GM19467 (cell line): ENCODE results near the gene COMMD9.

Source experiments
- ATAC-seq: cut with Tn5 transposase; IDR thresholded peaks from one replicate; pipeline ENCODE4 v1.9.1; 2021; ENCODE audit warnings: mild to moderate bottlenecking, moderate library complexity; ENCODE audit not compliant: unreplicated experiment

The COMMD9 gene

GRCh38 chr11:36258730-36259360, 30.4 kb downstream of the COMMD9 start:
- no peak for ATAC-seq

DNA sequence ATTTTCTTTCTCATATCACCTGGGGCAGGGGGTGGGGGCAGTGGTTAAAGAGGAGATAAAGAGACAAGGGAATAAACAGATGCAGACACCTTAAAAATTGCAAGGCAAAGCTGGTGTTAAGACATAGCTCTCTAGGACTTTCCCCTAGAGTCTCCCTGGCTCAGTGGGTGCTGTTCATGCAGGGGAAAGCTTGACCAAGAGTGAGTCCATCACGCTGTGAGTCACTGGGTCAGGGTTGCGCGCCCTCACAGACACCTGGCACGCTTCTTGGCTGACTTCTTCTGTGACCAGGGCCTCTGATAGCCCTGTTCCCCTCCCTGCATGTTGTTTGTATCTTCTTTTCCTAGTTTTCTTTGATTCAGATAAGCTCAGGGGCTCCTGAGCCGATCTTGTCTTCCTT, 31.9 kb downstream of the COMMD9 start:
- ATAC-seq: no peak

GRCh38 chr11:36254713-36255112, 34.5 kb downstream of the COMMD9 start:
- no peak for ATAC-seq

GRCh38 chr11:36253238-36253637, 36.0 kb downstream of the COMMD9 start:
- no peak for ATAC-seq

DNA sequence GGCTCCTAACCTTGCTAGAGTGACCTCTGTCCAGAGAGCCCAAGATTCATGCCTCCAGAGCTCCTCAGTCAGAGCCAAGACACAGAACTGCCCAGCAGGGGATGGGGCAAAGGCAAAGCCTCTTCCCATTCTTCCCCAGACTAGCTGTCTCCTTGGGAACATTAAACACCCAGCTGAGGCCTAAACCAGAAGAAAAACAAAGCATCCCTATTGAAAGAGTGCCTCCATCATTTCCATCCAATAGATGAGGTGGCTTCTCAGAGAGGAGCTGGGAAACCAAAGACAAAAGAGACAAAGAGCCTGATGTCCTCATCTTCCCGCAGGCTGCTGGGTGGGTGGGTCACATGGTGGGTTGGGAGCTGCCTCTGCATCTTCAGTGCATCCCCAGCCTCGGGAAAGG, 37.4 kb downstream of the COMMD9 start:
- ATAC-seq: no peak

GRCh38 chr11:36249246-36249645, 40.0 kb downstream of the COMMD9 start:
- no peak for ATAC-seq

DNA sequence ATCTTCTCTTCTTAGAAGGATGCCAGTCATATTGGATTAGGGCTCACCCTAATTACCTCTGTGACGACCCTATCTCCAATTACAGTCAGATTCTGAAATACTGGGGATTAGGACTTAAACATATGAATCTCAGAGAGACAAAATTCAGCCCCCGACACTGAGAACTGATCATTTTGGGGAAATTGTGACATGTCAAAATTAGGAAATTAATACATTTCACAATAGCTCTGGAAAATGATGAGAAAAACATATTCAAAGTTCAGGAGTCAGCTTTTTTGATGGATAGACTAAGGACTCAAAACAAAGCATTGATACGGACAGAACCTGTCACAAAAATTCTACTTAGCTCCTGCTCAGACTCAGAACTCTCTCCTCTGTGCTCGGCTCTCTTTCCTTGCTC, 40.8 kb downstream of the COMMD9 start:
- ATAC-seq: no peak

DNA sequence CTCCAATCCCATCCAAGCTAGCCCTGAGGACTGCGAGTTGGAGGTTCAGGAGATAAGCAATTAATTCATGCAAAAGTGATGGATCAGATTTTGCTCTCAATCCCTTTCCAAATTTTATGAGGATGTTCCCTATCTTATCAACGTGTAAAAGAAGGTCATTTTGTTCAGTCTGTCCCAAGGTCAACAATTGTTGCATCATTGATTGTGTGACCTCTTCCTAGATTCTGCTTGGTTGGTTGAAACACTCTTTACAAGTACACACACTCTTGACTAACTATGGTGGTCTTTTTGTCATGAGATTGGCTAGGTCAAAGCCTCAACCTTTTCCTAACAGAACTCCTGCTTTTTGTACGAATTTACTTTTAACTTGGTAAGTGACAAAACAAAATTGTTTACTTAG, 41.7 kb downstream of the COMMD9 start:
- no peak for ATAC-seq

GRCh38 chr11:36243641-36244040, 45.6 kb downstream of the COMMD9 start:
- ATAC-seq: no peak

DNA sequence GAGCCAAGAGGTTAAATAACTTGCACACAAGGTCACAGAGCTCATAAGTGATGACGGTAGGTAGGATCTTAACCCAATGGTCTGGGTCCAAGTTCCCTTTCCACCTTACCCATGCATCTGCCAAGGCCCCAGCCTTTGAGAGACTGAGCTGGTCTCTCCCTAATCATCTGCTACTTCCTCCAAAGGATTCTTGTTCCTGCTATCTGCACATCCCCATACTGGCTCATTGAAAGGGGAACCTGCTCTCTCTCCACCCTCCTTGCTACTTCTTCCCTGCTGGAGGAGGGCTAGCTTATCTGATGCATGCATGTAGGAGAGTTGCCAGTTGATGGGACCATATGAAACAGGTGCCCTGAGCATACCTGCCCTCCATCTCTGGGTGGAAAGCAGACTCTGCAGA, 47.7 kb downstream of the COMMD9 start:
- no peak for ATAC-seq

- ATAC-seq: no peak
These were observed 48.4 kb downstream of the COMMD9 start for GRCh38 chr11:36240801-36241200.

DNA sequence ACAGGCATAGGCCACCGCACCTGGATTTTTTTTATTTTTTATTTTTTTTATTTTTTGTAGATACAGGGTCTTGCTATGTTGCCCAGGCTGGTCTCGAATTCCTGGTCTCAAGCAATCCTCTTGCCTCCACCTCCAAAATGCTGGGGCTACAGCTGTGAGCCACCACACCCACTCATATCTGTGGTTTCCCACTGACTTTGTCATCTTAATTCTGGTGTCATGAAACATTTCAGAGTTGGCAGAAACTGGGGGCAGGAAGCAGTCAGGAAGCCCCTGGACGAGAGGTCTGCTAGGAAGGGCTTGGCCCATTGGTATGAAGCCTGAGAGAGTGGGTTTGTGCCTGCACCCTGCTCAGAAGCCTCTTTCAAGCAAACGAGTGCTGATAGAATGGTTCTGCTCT, 49.1 kb downstream of the COMMD9 start:
- no peak for ATAC-seq

DNA sequence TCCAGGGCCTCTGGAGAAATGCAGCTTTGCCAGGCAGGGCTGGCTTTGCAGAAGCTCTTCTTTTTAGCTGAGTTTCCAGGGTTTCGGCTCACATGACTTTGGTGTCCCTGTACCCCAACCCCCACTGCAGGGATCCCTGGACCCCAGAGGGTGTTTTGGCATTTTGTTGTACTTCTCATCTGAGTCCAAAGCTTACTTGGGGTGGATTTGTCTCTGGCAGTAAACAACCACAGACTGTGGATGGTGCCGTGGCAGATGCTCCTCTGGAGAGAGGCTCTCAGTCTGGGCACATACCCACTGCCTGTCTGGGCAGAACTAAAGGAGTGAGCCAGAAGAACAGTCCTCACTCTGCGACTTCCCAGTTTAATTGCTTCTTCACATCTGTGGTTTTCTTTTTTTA, 49.6 kb downstream of the COMMD9 start:
- ATAC-seq: no peak

- ATAC-seq: no peak
These were observed 50.3 kb downstream of the COMMD9 start for GRCh38 chr11:36238881-36239280.

DNA sequence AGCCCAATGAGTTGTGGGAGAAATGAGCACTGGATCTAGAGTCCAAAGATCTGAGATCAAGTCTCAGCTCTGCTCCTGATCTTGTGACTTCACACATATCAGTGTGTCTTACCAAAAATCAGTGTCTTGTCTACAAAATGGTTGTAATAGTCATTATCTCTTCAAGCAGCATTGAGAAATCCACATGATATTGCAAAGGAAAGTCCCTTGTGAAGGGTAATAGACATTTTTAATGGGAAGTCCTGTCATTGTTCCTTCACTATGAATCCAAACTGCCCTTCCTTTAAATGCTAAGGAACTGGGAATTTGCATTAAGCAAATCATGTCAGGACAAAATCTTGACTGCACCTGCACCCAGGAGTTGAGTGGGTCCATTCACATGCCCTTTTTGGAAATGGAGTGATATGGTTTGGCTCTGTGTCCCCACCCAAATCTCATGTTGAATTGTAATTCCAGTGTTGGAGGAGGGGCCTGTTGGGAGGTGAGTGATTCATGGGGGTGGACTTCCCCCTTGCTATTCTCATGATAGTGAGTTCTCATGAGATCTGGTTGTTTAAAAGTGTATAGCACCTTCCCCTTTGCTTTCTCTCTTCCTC, 51.1 kb downstream of the COMMD9 start:
- ATAC-seq: no peak

DNA sequence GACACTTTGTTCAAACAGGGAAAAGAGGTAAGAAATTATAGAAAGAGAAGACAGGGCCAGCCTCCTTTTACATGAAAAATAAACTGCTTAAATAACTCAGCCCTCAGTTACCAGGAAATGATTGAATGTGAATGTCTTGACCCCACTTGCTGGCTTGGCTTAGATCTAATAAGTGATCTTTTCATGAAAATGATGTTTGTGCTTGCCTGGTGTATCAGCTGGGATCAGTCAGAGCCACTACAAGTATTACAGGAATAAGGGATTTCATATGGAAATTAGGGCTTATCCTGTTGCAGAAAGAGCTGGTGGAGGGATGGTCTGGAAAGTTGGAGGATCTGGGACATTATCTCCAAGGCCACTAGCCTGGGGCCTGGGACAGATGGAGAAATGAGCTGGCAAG, 51.8 kb downstream of the COMMD9 start:
- ATAC-seq: no peak

DNA sequence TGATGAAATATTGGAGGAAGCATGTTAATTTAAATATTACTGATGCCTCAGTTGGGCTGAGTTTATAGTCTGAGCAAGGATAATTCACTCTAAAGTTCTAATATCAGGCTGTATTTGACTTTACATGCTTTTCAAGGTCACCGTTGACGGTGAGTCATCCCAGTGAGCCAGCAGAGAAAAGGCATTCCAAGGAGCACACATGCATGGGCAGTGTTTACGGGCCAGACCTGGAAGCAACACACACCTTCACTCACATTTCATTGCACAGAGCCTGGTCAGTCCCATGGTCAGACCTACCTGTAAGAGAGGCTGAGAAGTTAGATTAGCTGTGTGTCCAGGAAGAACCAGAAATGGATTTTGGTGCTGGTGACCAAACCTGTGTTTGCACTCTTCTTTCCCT, 53.5 kb downstream of the COMMD9 start:
- no peak for ATAC-seq

DNA sequence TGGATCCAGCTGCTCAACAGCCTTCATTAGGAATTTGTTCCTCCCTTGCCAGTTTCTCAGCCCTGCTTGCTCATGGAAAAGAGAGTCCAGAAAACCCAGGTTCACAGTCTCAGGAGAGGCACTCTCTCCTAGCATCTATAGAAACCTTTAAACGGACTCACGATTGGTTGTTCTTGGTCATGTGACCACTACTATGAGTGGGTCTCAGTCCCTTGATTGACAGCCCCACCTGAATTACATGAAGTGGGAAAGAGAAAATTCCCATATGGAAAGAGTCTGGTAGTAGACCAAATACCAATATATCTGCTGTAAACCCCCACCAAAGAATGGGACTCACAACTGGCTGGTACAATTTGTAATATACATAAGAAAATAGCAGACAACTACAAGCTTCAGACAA, 54.4 kb downstream of the COMMD9 start:
- no peak for ATAC-seq

GRCh38 chr11:36233204-36233603, 56.0 kb downstream of the COMMD9 start:
- no peak for ATAC-seq

DNA sequence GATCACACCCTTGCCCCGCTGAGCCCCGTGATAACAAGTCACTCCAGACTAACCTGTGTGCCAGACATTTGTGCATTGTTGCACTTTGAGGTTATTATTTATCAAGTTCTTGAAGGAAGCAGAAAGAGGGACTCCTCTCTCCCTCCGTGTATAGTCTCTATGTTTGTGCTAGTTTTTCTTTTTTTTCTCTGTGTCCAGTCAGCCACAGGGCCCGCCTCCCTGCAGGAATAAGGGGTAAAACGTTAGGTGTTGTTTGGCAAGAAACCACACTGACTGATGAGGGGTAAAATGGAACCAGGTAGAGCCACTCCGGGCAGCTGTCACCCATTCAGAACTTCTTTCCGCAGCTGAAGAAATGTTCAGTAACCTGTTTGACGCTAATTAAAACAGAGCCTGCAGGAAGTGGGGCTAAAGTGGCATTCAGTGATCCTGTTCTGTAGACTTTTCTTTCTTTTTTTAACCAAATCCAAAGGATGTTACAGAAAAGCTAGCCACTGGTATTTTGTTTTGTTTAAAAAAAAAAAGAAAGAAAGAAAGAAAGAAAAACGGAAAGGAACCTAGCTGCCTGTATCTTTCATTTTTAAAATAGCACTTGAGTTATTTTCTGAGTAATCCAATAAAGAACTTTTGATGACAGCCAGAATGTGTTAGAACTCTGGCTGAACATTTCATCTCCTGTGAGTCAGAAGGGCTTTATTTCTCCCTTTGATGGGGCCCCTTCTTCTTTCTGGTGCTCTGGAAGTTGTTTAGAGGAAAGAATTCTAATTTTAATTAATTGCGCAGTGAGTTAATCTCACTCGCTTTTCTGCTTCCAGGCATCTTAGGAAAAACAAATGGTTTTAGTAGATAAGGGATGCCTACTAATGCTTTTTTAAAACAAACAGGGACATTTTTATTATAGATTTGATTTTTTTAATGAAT, 58.2 kb downstream of the COMMD9 start:
- ATAC-seq: no peak

GRCh38 chr11:36229091-36229705, 60.0 kb downstream of the COMMD9 start:
- ATAC-seq: no peak

- no peak for ATAC-seq
These were observed 60.5 kb downstream of the COMMD9 start for GRCh38 chr11:36228689-36229088.
